CD4-positive, alpha-beta memory T cell (primary cell): ENCODE results near the gene RBM8A. TPM values are rescaled to one million over a fixed set of nuclear protein-coding genes. Genes with fewer than 3 reads are reported as not detected.
"Not testable (repeated sequence)": the region's sequence is repeated elsewhere in the genome, so short reads cannot be mapped to it uniquely, and the experiment has no call there.

Experiments used
- CTCF ChIA-PET: fragments of 350-600 bp; sonication (Branson Sonifier 250); formaldehyde crosslinking; loops from one replicate; lab custom pipeline; 2021; ENCODE audit warnings: inconsistent platforms; ENCODE audit not compliant: partially characterized antibody; lab: Charles Lee
- POLR2A ChIA-PET: fragments of 350-600 bp; sonication (Branson Sonifier 250); formaldehyde crosslinking; loops from one replicate; lab custom pipeline; 2021; ENCODE audit not compliant: partially characterized antibody; lab: Charles Lee
- DNase-seq, 5 donors: peaks; one replicate each; pipeline versions ENCODE4 v3.0.0 to v3.0.0-alpha.2; 2020 to 2022; ENCODE audit warnings: mixed read lengths in 1 of 5
- H3K27ac ChIP-seq: one replicate; pipeline ENCODE4 v1.7.0; 2013; ENCODE audit warnings: low read depth, low read length
- H3K27me3 ChIP-seq: 2 replicates; pipeline ENCODE4 v1.7.0; 2013; ENCODE audit warnings: mild to moderate bottlenecking, low read length, moderate library complexity; ENCODE audit not compliant: insufficient read depth
- H3K36me3 ChIP-seq: 2 replicates; pipeline ENCODE4 v1.7.0; 2013; ENCODE audit warnings: mild to moderate bottlenecking, low read length, moderate library complexity; ENCODE audit not compliant: insufficient read depth
- H3K4me1 ChIP-seq: 2 replicates; pipeline ENCODE4 v1.7.0; 2013; ENCODE audit warnings: mild to moderate bottlenecking, low read length, moderate library complexity; ENCODE audit not compliant: insufficient read depth
- H3K4me3 ChIP-seq, 2 donors: one replicate each; pipeline ENCODE4 v1.7.0; 2013; ENCODE audit warnings: low read length in 2 of 2, mild to moderate bottlenecking in 1 of 2
- H3K9me3 ChIP-seq, 2 donors: one replicate each; pipeline ENCODE4 v1.7.0; 2013; ENCODE audit warnings: low read length in 2 of 2, control low read depth in 1 of 2; ENCODE audit not compliant: control insufficient read depth in 1 of 2
- H3K27ac Mint-ChIP-seq, 7 donors: one replicate each; pipeline ENCODE4 v1.8.0; 2020 to 2021; ENCODE audit warnings: mixed read lengths in 7 of 7, mild to moderate bottlenecking in 6 of 7, inconsistent platforms in 3 of 7, moderate library complexity in 3 of 7
- H3K27me3 Mint-ChIP-seq, 2 donors: one replicate each; pipeline ENCODE4 v1.8.0; 2020 to 2021; ENCODE audit warnings: mixed read lengths in 2 of 2
- H3K36me3 Mint-ChIP-seq, 2 donors: one replicate each; pipeline ENCODE4 v1.8.0; 2020 to 2021; ENCODE audit warnings: mixed read lengths in 2 of 2, inconsistent platforms in 1 of 2, mild to moderate bottlenecking in 1 of 2
- H3K4me1 Mint-ChIP-seq, 4 donors: one replicate each; pipeline ENCODE4 v1.8.0; 2020 to 2021; ENCODE audit warnings: mixed read lengths in 4 of 4, mild to moderate bottlenecking in 1 of 4
- H3K4me3 Mint-ChIP-seq, 8 donors: one replicate each; pipeline ENCODE4 v1.8.0; 2020 to 2021; ENCODE audit warnings: mixed read lengths in 8 of 8, mild to moderate bottlenecking in 7 of 8, moderate library complexity in 6 of 8, inconsistent platforms in 3 of 8
- H3K9me3 Mint-ChIP-seq, 8 donors: one replicate each; pipeline ENCODE4 v1.8.0; 2020 to 2021; ENCODE audit warnings: mixed read lengths in 8 of 8, mild to moderate bottlenecking in 5 of 8, inconsistent platforms in 3 of 8, moderate library complexity in 1 of 8
- intact Hi-C: fragments of 100-400 bp; cut with micrococcal nuclease; formaldehyde crosslinking; loops from one replicate; pipeline ENCODE4 v1.15.1; 2023
- polyA plus RNA-seq, 2 donors: library from polyadenylated mRNA; unstranded; fragments of 300-500 nt; fragmentation: Illumina TruSeq; gene quantifications; one replicate each; pipeline ENCODE4 v1.2.3, GENCODE V29; 2021
- total RNA-seq, 2 experiments: library from RNA; stranded (reverse); gene quantifications; one replicate each; pipeline ENCODE4 v1.2.3, GENCODE V29; 2021

RBM8A gene
- total and polyA plus RNA-seq, 4 experiments from 2014 or later, result 116 to 169 (median 126) TPM

- Histone ChIP-seq H3K4me1 (peaks cover 24% of the 10 kb centered on the region), H3K9me3 (no peaks in the 10 kb centered on the region), H3K27me3 (no peaks in the 10 kb centered on the region), H3K27ac (no peak overlapping the region), H3K36me3 (peaks cover 17% of the 10 kb centered on the region), H3K4me3 (no peak overlapping the region)
- ChIA-PET CTCF (interaction anchor here (0.8 to 1.6 kb wide), 2 partner anchors 91 to 96 kb away, joined by 3 read pairs; partner anchors contain the start of gene NUDT17), POLR2A (interaction anchor here (1.9 to 2.0 kb wide), 3 partner anchors 9 to 22 kb away, joined by 5 to 16 read pairs (median 8); partner anchors contain the start of genes LIX1L, PEX11B and RBM8A)
- H3K27ac Mint-ChIP-seq, result peak overlapping the region in 2 of 7 donors; percentile 31 to 61
- DNase-seq, result no peak
- no peaks in the 10 kb centered on the region for H3K9me3 Mint-ChIP-seq
- H3K4me3 Mint-ChIP-seq, result no peak overlapping the region
- no peaks in the 10 kb centered on the region for H3K27me3 Mint-ChIP-seq
- intact Hi-C loops, result no loop called here
- peaks cover 22 to 47% of the 10 kb centered on the region in 2 donors for H3K36me3 Mint-ChIP-seq
- peaks cover 16 to 30% (median 22%) of the 10 kb centered on the region in 4 donors for H3K4me1 Mint-ChIP-seq
Observed at GRCh38 chr1:145936247-145936646, 9.0 kb upstream of the RBM8A start.

- peaks cover 22 to 44% of the 10 kb centered on the region in 2 donors for H3K36me3 Mint-ChIP-seq
- H3K27me3 Mint-ChIP-seq, result no peaks in the 10 kb centered on the region
- intact Hi-C loops, result no loop called here
- Histone ChIP-seq H3K9me3 (no peaks in the 10 kb centered on the region), H3K4me3 (no peak overlapping the region), H3K36me3 (peaks cover 17% of the 10 kb centered on the region), H3K27ac (no peak overlapping the region), H3K4me1 (peaks cover 24% of the 10 kb centered on the region), H3K27me3 (no peaks in the 10 kb centered on the region)
- POLR2A ChIA-PET, result interaction anchor here (1.9 to 2.0 kb wide), 2 partner anchors 8 to 23 kb away, joined by 8 to 16 read pairs; partner anchors contain the start of genes LIX1L and RBM8A
- H3K9me3 Mint-ChIP-seq, result no peaks in the 10 kb centered on the region
- DNase-seq, result no peak
- CTCF ChIA-PET, result no interaction called here
- H3K27ac Mint-ChIP-seq, result peak overlapping the region in 4 of 7 donors; percentile 27 to 64 (median 49)
- no peak overlapping the region for H3K4me3 Mint-ChIP-seq
- peaks cover 16 to 33% (median 26%) of the 10 kb centered on the region in 4 donors for H3K4me1 Mint-ChIP-seq
Observed at GRCh38 chr1:145935708-145936107, 8.4 kb upstream of the RBM8A start.

GRCh38 chr1:145932522-145933009, 5.3 kb upstream of the RBM8A start:
- H3K4me3 Mint-ChIP-seq, result peak overlapping the region in 7 of 8 donors; percentile 56 to 79 (median 76)
- H3K9me3 ChIP-seq, H3K27me3 ChIP-seq, intact Hi-C loops, H3K27me3 Mint-ChIP-seq, H3K9me3 Mint-ChIP-seq, H3K4me3 ChIP-seq: not testable (repeated sequence)
- peaks cover 19 to 43% (median 30%) of the 10 kb centered on the region in 4 donors for H3K4me1 Mint-ChIP-seq
- CTCF ChIA-PET, result interaction anchor here (1.3 to 3.2 kb wide), 3 partner anchors 25 to 46 kb away, joined by 4 to 14 read pairs (median 5); partner anchors contain the start of gene LIX1L
- DNase-seq, result peak; percentile 39 to 66 (median 55)
- H3K4me1 ChIP-seq, result peaks cover 34% of the 10 kb centered on the region
- peaks cover 22 to 34% of the 10 kb centered on the region in 2 donors for H3K36me3 Mint-ChIP-seq
- peaks cover 17% of the 10 kb centered on the region for H3K36me3 ChIP-seq
- peak overlapping the region; percentile 47 for H3K27ac ChIP-seq
- POLR2A ChIA-PET, result interaction anchor here (1.0 to 8.6 kb wide), 5 partner anchors 14 to 87 kb away, joined by 3 to 444 read pairs (median 4); partner anchors contain the start of genes ANKRD34A, LIX1L, NUDT17 and PEX11B
- peak overlapping the region; percentile 87 to 96 (median 93) for H3K27ac Mint-ChIP-seq

- CTCF ChIA-PET, result interaction anchor here (0.7 to 3.9 kb wide), 21 partner anchors 9 to 109 kb away, joined by 3 to 30 read pairs (median 5); partner anchors contain the start of genes ANKRD34A, ANKRD35, LIX1L and NUDT17
- peak overlapping the region in 6 of 8 donors; percentile 20 to 83 (median 48) for H3K4me3 Mint-ChIP-seq
- H3K9me3 ChIP-seq, result no peaks in the 10 kb centered on the region
- DNase-seq, result no peak
- no peaks in the 10 kb centered on the region for H3K9me3 Mint-ChIP-seq
- H3K27me3 Mint-ChIP-seq, result no peaks in the 10 kb centered on the region
- H3K4me1 ChIP-seq, result peaks cover 38% of the 10 kb centered on the region
- H3K36me3 Mint-ChIP-seq, result peaks cover 12 to 13% of the 10 kb centered on the region in 2 donors
- peak overlapping the region in 5 of 7 donors; percentile 35 to 94 (median 81) for H3K27ac Mint-ChIP-seq
- H3K4me3 ChIP-seq, result peak overlapping the region; percentile 96 to 99
- POLR2A ChIA-PET, result interaction anchor here (0.9 to 8.6 kb wide), 33 partner anchors 8 to 110 kb away, joined by 3 to 444 read pairs (median 8); partner anchors contain the start of genes ANKRD34A, ANKRD35, HJV and LIX1L
- peaks cover 18 to 33% (median 24%) of the 10 kb centered on the region in 4 donors for H3K4me1 Mint-ChIP-seq
- H3K27me3 ChIP-seq, result no peaks in the 10 kb centered on the region
- H3K27ac ChIP-seq, result peak overlapping the region; percentile 96
- peaks cover 15% of the 10 kb centered on the region for H3K36me3 ChIP-seq
- intact Hi-C loops, result loop anchor here (1.0 kb wide), 4 partner anchors 10 to 109 kb away; partner anchors contain the start of genes ANKRD34A, PEX11B and POLR3GL
Observed at GRCh38 chr1:145927916-145928643, 796 bp upstream of the RBM8A start.

- Mint-ChIP-seq H3K4me1 (peaks cover 7 to 20% (median 12%) of the 10 kb centered on the region in 4 donors), H3K36me3 (peaks cover 6 to 12% of the 10 kb centered on the region in 2 donors), H3K27ac (no peak overlapping the region), H3K4me3 (no peak overlapping the region), H3K9me3 (no peaks in the 10 kb centered on the region), H3K27me3 (no peaks in the 10 kb centered on the region)
- intact Hi-C loops, result loop anchor here (1.0 kb wide), 4 partner anchors 8 to 111 kb away; partner anchors contain the start of genes ANKRD34A, PEX11B and POLR3GL
- ChIA-PET CTCF (interaction anchor here (1.0 to 3.9 kb wide), 14 partner anchors 8 to 109 kb away, joined by 3 to 30 read pairs (median 6); partner anchors contain the start of genes ANKRD34A, LIX1L, NUDT17 and PEX11B), POLR2A (interaction anchor here (0.7 to 8.6 kb wide), 22 partner anchors 9 to 111 kb away, joined by 3 to 444 read pairs (median 11); partner anchors contain the start of genes ANKRD34A, ANKRD35, HJV and LIX1L)
- Histone ChIP-seq H3K36me3 (peaks cover 15% of the 10 kb centered on the region), H3K4me3 (peak overlapping the region; percentile 96 to 99), H3K9me3 (no peaks in the 10 kb centered on the region), H3K4me1 (peaks cover 23% of the 10 kb centered on the region), H3K27me3 (no peaks in the 10 kb centered on the region), H3K27ac (peak overlapping the region; percentile 96)
- DNase-seq, result peak in 1 of 5 donors; percentile 50
Observed at GRCh38 chr1:145926686-145927062, 610 bp downstream of the RBM8A start.

- Histone ChIP-seq H3K4me3 (no peak overlapping the region), H3K9me3 (no peaks in the 10 kb centered on the region), H3K27ac (no peak overlapping the region), H3K4me1 (peaks cover 33% of the 10 kb centered on the region), H3K36me3 (peaks cover 15% of the 10 kb centered on the region), H3K27me3 (no peaks in the 10 kb centered on the region)
- intact Hi-C loops, result no loop called here
- CTCF ChIA-PET, result interaction anchor here (1.4 kb wide), 1 partner anchor 77 kb away, joined by 4 read pairs; the partner anchor contains the start of gene NUDT17
- Mint-ChIP-seq H3K4me1 (peaks cover 15 to 35% (median 27%) of the 10 kb centered on the region in 4 donors), H3K27ac (no peak overlapping the region), H3K9me3 (no peaks in the 10 kb centered on the region), H3K36me3 (peaks cover 12 to 15% of the 10 kb centered on the region in 2 donors), H3K4me3 (no peak overlapping the region), H3K27me3 (no peaks in the 10 kb centered on the region)
- no peak for DNase-seq
- POLR2A ChIA-PET, result interaction anchor here (1.6 to 1.9 kb wide), 2 partner anchors 36 to 77 kb away, joined by 4 to 12 read pairs; partner anchors contain the start of genes LIX1L and NUDT17
Observed at GRCh38 chr1:145922266-145922665, 5.0 kb downstream of the RBM8A start.
